ENCODE data around the gene SLC7A6OS.

DNA sequence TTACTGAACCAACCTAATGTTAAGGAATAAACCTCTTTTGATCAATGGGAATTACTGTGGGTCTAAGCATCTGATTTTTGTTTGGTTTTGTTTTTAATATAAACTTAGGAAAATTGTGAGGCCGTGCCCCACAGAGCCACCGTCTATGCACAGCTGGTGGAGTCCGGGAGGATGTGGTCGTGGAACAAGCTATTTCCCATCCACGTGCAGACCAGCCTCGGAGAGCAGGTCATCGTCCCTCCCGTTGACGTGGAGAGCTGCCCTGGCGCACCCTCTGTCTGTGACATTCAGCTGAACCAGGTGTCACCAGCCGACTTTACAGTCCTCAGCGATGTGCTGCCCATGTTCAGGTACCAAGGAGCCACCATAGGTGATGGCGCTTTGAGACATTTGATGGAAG is 28.5 kb upstream of the SLC7A6OS start:
- TF ChIP-seq EZH2phosphoT487 (IDR thresholded peaks at IDR 0.05; ENCODE audit: insufficient read depth, low read depth) (no peak), EZH2 (IDR thresholded peaks at IDR 0.05; ENCODE audit: insufficient read depth, poor library complexity, severe bottlenecking) (no peak)
